ENCODE data around the gene RARB.

DNA sequence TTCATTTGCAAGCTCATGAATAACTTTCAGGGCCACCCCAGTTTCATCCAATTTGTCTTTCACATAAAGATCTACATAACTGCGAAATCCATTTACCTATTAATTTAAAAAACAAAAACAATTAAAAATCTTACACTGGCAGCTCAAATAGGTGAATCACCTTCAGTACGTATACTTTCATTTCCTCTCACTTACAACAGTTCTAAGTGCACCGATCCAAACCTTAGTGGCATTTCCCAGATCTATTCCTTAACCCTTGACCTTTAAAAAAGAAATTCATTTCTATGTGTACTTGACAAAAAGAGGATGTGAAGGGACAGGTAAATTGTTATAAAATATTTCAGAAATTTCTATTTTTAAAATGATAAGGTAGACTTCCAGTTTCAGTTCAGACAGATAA lies 205.9 kb downstream of the RARB start:
- TF ChIP-seq, protein P1, sequence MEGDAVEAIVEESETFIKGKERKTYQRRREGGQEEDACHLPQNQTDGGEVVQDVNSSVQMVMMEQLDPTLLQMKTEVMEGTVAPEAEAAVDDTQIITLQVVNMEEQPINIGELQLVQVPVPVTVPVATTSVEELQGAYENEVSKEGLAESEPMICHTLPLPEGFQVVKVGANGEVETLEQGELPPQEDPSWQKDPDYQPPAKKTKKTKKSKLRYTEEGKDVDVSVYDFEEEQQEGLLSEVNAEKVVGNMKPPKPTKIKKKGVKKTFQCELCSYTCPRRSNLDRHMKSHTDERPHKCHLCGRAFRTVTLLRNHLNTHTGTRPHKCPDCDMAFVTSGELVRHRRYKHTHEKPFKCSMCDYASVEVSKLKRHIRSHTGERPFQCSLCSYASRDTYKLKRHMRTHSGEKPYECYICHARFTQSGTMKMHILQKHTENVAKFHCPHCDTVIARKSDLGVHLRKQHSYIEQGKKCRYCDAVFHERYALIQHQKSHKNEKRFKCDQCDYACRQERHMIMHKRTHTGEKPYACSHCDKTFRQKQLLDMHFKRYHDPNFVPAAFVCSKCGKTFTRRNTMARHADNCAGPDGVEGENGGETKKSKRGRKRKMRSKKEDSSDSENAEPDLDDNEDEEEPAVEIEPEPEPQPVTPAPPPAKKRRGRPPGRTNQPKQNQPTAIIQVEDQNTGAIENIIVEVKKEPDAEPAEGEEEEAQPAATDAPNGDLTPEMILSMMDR (IDR thresholded peaks at IDR 0.05 in 8 of 11, conservative IDR thresholded peaks at IDR 0.05 in 3 of 11) = no peak
- no peak for TF ChIP-seq POLR2A (IDR thresholded peaks at IDR 0.05)
